Progenitor cell of endocrine pancreas (in vitro differentiated cells): ENCODE data around the gene MBL2. TPM values are rescaled to one million over a fixed set of nuclear protein-coding genes. Genes with fewer than 3 reads are reported as not detected.

Experiments used
- DNase-seq: peaks from one replicate; pipeline ENCODE4 v3.0.0; 2021; ENCODE audit warnings: low spot score; ENCODE audit not compliant: unreplicated experiment
- H3K27ac Mint-ChIP-seq: 2 replicates; pipeline ENCODE4 v1.8.0; 2021; ENCODE audit warnings: mild to moderate bottlenecking, moderate library complexity, mixed read lengths
- H3K27me3 Mint-ChIP-seq: 2 replicates; pipeline ENCODE4 v1.8.0; 2021; ENCODE audit warnings: mixed read lengths
- H3K36me3 Mint-ChIP-seq: 2 replicates; pipeline ENCODE4 v1.8.0; 2022; ENCODE audit warnings: mixed read lengths; ENCODE audit not compliant: insufficient read depth
- H3K4me1 Mint-ChIP-seq: 2 replicates; pipeline ENCODE4 v1.8.0; 2021; ENCODE audit warnings: low read depth, mixed read lengths
- H3K4me3 Mint-ChIP-seq: 2 replicates; pipeline ENCODE4 v1.8.0; 2021; ENCODE audit warnings: low read depth, mild to moderate bottlenecking, moderate library complexity, mixed read lengths
- H3K9me3 Mint-ChIP-seq: 2 replicates; pipeline ENCODE4 v1.8.0; 2021; ENCODE audit warnings: low read depth, mixed read lengths
- CTCF ChIP-seq: fragments of 200-600 bp; sonication (generic); IDR thresholded peaks from one replicate; pipeline ENCODE4 v1.5.0; 2021; ENCODE audit warnings: antibody characterized with exemption, mild to moderate bottlenecking; ENCODE audit not compliant: unreplicated experiment
- total RNA-seq: library from RNA; stranded (reverse); gene quantifications from 2 replicates; pipeline ENCODE4 v1.2.1, GENCODE V29; 2021

The MBL2 gene
- total RNA-seq, 1 donor from 2014 or later = not detected

- no peak overlapping the region for H3K27ac Mint-ChIP-seq
- no peak for DNase-seq
- H3K36me3 Mint-ChIP-seq = no peaks in the 10 kb centered on the region
- no peaks in the 10 kb centered on the region for H3K4me1 Mint-ChIP-seq
- no peak for TF ChIP-seq CTCF
- H3K4me3 Mint-ChIP-seq = no peak overlapping the region
- no peaks in the 10 kb centered on the region for H3K27me3 Mint-ChIP-seq
- H3K9me3 Mint-ChIP-seq = no peaks in the 10 kb centered on the region
These were observed 16.3 kb downstream of the MBL2 start for GRCh38 chr10:52756295-52756694.

- no peak for TF ChIP-seq CTCF
- H3K27ac Mint-ChIP-seq = no peak overlapping the region
- H3K27me3 Mint-ChIP-seq = no peaks in the 10 kb centered on the region
- no peak for DNase-seq
- H3K4me1 Mint-ChIP-seq = no peaks in the 10 kb centered on the region
- no peaks in the 10 kb centered on the region for H3K36me3 Mint-ChIP-seq
- H3K4me3 Mint-ChIP-seq = no peak overlapping the region
- H3K9me3 Mint-ChIP-seq = no peaks in the 10 kb centered on the region
These were observed 17.1 kb downstream of the MBL2 start for GRCh38 chr10:52755297-52756062.

- no peak for TF ChIP-seq CTCF
- Mint-ChIP-seq H3K27me3 (no peaks in the 10 kb centered on the region), H3K4me1 (no peaks in the 10 kb centered on the region), H3K36me3 (no peaks in the 10 kb centered on the region), H3K27ac (no peak overlapping the region), H3K4me3 (no peak overlapping the region), H3K9me3 (no peaks in the 10 kb centered on the region)
- DNase-seq = no peak
These were observed 19.7 kb downstream of the MBL2 start for GRCh38 chr10:52752801-52753445.

- no peaks in the 10 kb centered on the region for H3K27me3 Mint-ChIP-seq
- H3K4me3 Mint-ChIP-seq = no peak overlapping the region
- H3K9me3 Mint-ChIP-seq = no peaks in the 10 kb centered on the region
- H3K27ac Mint-ChIP-seq = no peak overlapping the region
- no peak for DNase-seq
- no peak for TF ChIP-seq CTCF
- H3K4me1 Mint-ChIP-seq = peaks cover 2% of the 10 kb centered on the region
- H3K36me3 Mint-ChIP-seq = no peaks in the 10 kb centered on the region
These were observed 20.3 kb downstream of the MBL2 start for GRCh38 chr10:52752261-52752660.

- no peaks in the 10 kb centered on the region for H3K27me3 Mint-ChIP-seq
- H3K4me3 Mint-ChIP-seq = no peak overlapping the region
- no peak for DNase-seq
- no peak overlapping the region for H3K27ac Mint-ChIP-seq
- H3K36me3 Mint-ChIP-seq = no peaks in the 10 kb centered on the region
- TF ChIP-seq CTCF = no peak
- H3K4me1 Mint-ChIP-seq = peaks cover 2% of the 10 kb centered on the region
- H3K9me3 Mint-ChIP-seq = no peaks in the 10 kb centered on the region
These were observed 21.2 kb downstream of the MBL2 start for GRCh38 chr10:52751337-52751736.
